Mucosa of rectum (tissue), 2 donors: ENCODE measurements around the gene XRCC2.

Experiments
- H3K27ac ChIP-seq, 2 donors: one replicate each; pipeline ENCODE4 v1.7.0; 2013; ENCODE audit warnings: inconsistent platforms in 2 of 2, low read depth in 2 of 2, low read length in 2 of 2
- H3K27me3 ChIP-seq, 2 donors: one replicate each; pipeline ENCODE4 v1.7.0; 2013; ENCODE audit warnings: low read length in 2 of 2; ENCODE audit not compliant: control insufficient read depth in 2 of 2, insufficient read depth in 2 of 2
- H3K36me3 ChIP-seq, 2 donors: one replicate each; pipeline ENCODE4 v1.7.0; 2013; ENCODE audit warnings: low read length in 2 of 2; ENCODE audit not compliant: control insufficient read depth in 2 of 2, insufficient read depth in 2 of 2
- H3K4me1 ChIP-seq, 2 donors: one replicate each; pipeline ENCODE4 v1.7.0; 2013; ENCODE audit warnings: low read length in 2 of 2, mild to moderate bottlenecking in 1 of 2; ENCODE audit not compliant: control insufficient read depth in 2 of 2, insufficient read depth in 2 of 2
- H3K4me3 ChIP-seq, 2 donors: one replicate each; pipeline ENCODE4 v1.7.0; 2013; ENCODE audit warnings: low read length in 2 of 2
- H3K9ac ChIP-seq, 2 donors: one replicate each; pipeline ENCODE4 v1.7.0; 2013; ENCODE audit warnings: low read length in 2 of 2, low read depth in 1 of 2, mild to moderate bottlenecking in 1 of 2
- H3K9me3 ChIP-seq, 2 donors: one replicate each; pipeline ENCODE4 v1.7.0; 2013; ENCODE audit warnings: low read length in 2 of 2; ENCODE audit not compliant: control insufficient read depth in 2 of 2
- donor health status: healthy.
- donor health status: Normal muscosa, but diverticular disease.

XRCC2 gene

GRCh38 chr7:152596824-152597223 lies 79.1 kb downstream of the XRCC2 start:
- Histone ChIP-seq H3K27ac (no peak overlapping the region), H3K4me1 (no peaks in the 10 kb centered on the region), H3K9ac (no peak overlapping the region), H3K27me3 (no peaks in the 10 kb centered on the region), H3K36me3 (no peaks in the 10 kb centered on the region), H3K9me3 (no peaks in the 10 kb centered on the region), H3K4me3 (no peak overlapping the region)
